OCI-LY1 (cell line): Measurements from ENCODE around the gene CD207.

Experiments
- EZH2 ChIP-seq: fragments of 200-600 bp; sonication (generic), shearing (Covaris generic); IDR thresholded peaks from 2 replicates; pipeline ENCODE4 v1.8.0; 2017; ENCODE audit warnings: borderline replicate concordance, mixed run types, mild to moderate bottlenecking, antibody characterized with exemption, low read length, moderate library complexity, mixed read lengths
- TF ChIP-seq, protein P1 (sequence below): fragments of 200-600 bp; sonication (generic), shearing (Covaris generic); IDR thresholded peaks from 2 replicates; pipeline ENCODE4 v1.5.1; 2017; ENCODE audit warnings: mild to moderate bottlenecking, antibody characterized with exemption, low read length, moderate library complexity, mixed read lengths

DNA sequence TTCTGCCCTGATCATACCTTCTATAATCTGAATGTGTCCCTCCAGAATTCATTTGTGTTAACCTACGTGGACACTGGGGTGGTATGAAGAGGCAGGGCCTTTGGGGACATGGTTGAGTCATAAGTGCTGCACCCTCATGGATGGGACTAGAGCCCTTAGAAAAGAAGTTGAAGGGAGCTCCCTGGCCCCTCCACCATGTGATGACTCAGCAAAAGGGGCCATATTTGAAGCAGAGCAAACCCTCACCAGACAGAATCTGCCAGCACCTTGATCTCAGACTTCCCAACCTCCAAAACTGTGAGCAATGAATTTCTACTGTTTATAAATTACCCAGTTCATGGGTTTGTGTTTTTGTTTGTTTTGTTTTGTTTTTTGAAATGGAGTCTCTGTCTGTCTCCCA, 33.4 kb upstream of the CD207 start:
- TF ChIP-seq, protein P1, sequence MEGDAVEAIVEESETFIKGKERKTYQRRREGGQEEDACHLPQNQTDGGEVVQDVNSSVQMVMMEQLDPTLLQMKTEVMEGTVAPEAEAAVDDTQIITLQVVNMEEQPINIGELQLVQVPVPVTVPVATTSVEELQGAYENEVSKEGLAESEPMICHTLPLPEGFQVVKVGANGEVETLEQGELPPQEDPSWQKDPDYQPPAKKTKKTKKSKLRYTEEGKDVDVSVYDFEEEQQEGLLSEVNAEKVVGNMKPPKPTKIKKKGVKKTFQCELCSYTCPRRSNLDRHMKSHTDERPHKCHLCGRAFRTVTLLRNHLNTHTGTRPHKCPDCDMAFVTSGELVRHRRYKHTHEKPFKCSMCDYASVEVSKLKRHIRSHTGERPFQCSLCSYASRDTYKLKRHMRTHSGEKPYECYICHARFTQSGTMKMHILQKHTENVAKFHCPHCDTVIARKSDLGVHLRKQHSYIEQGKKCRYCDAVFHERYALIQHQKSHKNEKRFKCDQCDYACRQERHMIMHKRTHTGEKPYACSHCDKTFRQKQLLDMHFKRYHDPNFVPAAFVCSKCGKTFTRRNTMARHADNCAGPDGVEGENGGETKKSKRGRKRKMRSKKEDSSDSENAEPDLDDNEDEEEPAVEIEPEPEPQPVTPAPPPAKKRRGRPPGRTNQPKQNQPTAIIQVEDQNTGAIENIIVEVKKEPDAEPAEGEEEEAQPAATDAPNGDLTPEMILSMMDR, result no peak
- TF ChIP-seq EZH2, result no peak
